Activated CD4-positive, alpha-beta T cell treated with anti-CD3 and anti-CD28 coated beads for 1 hour (primary cell): ENCODE measurements around the gene PSMD1.

Experiments used
- DNase-seq: peaks from one replicate; pipeline ENCODE4 v3.0.0-alpha.2; 2020

PSMD1 gene

GRCh38 chr2:231219289-231219688, 162.6 kb downstream of the PSMD1 start:
- no peak for DNase-seq

GRCh38 chr2:231221761-231222160, 165.1 kb downstream of the PSMD1 start:
- DNase-seq: no peak
